SU-DHL-6 (cell line): ENCODE results near the gene PLAAT2.

Source experiments
- H2AFZ ChIP-seq: fragments of 200-600 bp; sonication (generic); 2 replicates; pipeline ENCODE4 v1.6.1; 2014; ENCODE audit warnings: low read depth, mild to moderate bottlenecking, moderate library complexity, mixed read lengths, antibody characterized with exemption, low read length; ENCODE audit not compliant: severe bottlenecking
- H3F3A ChIP-seq: fragments of 200-600 bp; shearing (Covaris generic); 2 replicates; pipeline ENCODE4 v1.6.0; 2016; ENCODE audit warnings: antibody characterized with exemption, mild to moderate bottlenecking; ENCODE audit not compliant: insufficient read depth
- H3K27ac ChIP-seq: fragments of 200-600 bp; sonication (generic); 2 replicates; pipeline ENCODE4 v1.5.1; 2016; ENCODE audit warnings: low read depth, mild to moderate bottlenecking, low read length, moderate library complexity, mixed read lengths
- H3K27me3 ChIP-seq: fragments of 200-600 bp; sonication (generic), shearing (Covaris generic); 2 replicates; pipeline ENCODE4 v1.6.0; 2014; ENCODE audit warnings: mild to moderate bottlenecking, low read length
- H3K36me3 ChIP-seq: fragments of 200-600 bp; sonication (generic); 2 replicates; pipeline ENCODE4 v1.6.1; 2014; ENCODE audit warnings: mild to moderate bottlenecking, low read length, mixed read lengths
- H3K4me2 ChIP-seq: fragments of 300-600, 200-600 bp; shearing (Covaris generic), sonication (generic); 2 replicates; pipeline ENCODE4 v1.6.0; 2014; ENCODE audit warnings: low read length, low read depth, mild to moderate bottlenecking; ENCODE audit not compliant: poor library complexity, severe bottlenecking
- H3K4me3 ChIP-seq: fragments of 200-600 bp; sonication (generic); 2 replicates; pipeline ENCODE4 v1.5.1; 2014; ENCODE audit warnings: antibody characterized with exemption, low read length, mild to moderate bottlenecking, mixed read lengths; ENCODE audit not compliant: insufficient read depth, poor library complexity, severe bottlenecking
- H3K79me2 ChIP-seq: fragments of 200-600 bp; sonication (generic); 2 replicates; pipeline ENCODE4 v1.6.1; 2014; ENCODE audit warnings: mild to moderate bottlenecking, low read length, moderate library complexity; ENCODE audit not compliant: insufficient read depth
- H3K9ac ChIP-seq: fragments of 200-600 bp; sonication (generic); 2 replicates; pipeline ENCODE4 v1.7.0; 2014; ENCODE audit warnings: mild to moderate bottlenecking, low read length
- H3K9me2 ChIP-seq: fragments of 200-600 bp; sonication (generic); replicated peaks from 2 replicates; pipeline ENCODE4 v1.6.1; 2014; ENCODE audit warnings: low read length; ENCODE audit not compliant: insufficient read depth
- H3K9me3 ChIP-seq: fragments of 200-600 bp; sonication (generic); 2 replicates; pipeline ENCODE4 v1.6.1; 2014; ENCODE audit warnings: low read length, mixed read lengths; ENCODE audit not compliant: insufficient read depth
- H4K20me1 ChIP-seq: fragments of 200-600 bp; sonication (generic); 2 replicates; pipeline ENCODE4 v1.6.1; 2014; ENCODE audit warnings: low read depth, mild to moderate bottlenecking, antibody characterized with exemption, low read length, moderate library complexity, mixed read lengths
- CTCF ChIP-seq: fragments of 200-600 bp; sonication (generic); IDR thresholded peaks from one replicate; pipeline ENCODE4 v1.5.1; 2017; ENCODE audit warnings: antibody characterized with exemption, mild to moderate bottlenecking, low read length, moderate library complexity; ENCODE audit not compliant: insufficient read depth, poor library complexity, severe bottlenecking
- EZH2phosphoT487 ChIP-seq: fragments of 200-600 bp; sonication (generic), shearing (Covaris generic); conservative IDR thresholded peaks from 2 replicates; pipeline ENCODE4 v1.6.1; 2018; ENCODE audit warnings: mild to moderate bottlenecking, antibody characterized with exemption, low read length, moderate library complexity, mixed read lengths

The PLAAT2 gene

DNA sequence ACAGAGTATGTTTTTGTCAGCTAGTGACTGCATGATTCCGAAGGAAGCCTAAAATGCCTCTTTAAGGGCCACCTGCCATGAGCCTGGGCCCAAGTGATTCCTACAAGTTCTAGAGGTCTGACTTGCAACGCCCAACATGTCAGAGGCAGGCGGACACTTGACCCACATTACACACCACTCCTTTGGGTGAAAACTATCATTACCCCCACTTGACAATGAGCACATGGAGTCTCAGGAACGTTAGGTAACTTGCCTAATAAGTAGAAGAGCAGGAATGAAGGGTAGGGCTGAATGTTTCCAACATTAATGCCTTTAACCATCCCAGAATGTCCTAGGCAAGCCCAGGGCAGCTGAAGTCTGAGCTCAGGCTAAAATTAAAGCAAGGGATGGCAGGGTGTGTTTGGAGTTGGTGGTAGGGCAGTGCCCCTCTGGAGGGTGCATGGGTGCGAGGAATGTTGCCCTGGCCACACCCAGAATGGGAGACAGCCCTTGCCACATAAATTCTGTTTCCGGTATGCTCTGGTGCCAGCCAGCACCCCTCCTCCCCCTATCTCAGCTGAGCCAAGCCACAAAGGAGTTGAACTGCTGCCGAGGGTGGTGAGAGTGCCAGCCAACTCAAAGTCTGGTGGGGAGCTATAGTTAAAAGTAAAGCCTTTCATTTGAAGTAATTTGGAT, 2.5 kb downstream of the PLAAT2 start:
- Histone ChIP-seq H4K20me1 (no peaks in the 10 kb centered on the region), H3K9ac (no peak overlapping the region), H3K9me3 (no peaks in the 10 kb centered on the region), H2AFZ (no peak overlapping the region), H3K36me3 (no peaks in the 10 kb centered on the region), H3K79me2 (no peaks in the 10 kb centered on the region), H3K27ac (no peak overlapping the region), H3K27me3 (no peaks in the 10 kb centered on the region), H3K9me2 (no peaks in the 10 kb centered on the region), H3K4me2 (no peak overlapping the region), H3K4me3 (no peak overlapping the region), H3F3A (no peaks in the 10 kb centered on the region)
- no peak for TF ChIP-seq EZH2phosphoT487
- no peak for TF ChIP-seq CTCF

DNA sequence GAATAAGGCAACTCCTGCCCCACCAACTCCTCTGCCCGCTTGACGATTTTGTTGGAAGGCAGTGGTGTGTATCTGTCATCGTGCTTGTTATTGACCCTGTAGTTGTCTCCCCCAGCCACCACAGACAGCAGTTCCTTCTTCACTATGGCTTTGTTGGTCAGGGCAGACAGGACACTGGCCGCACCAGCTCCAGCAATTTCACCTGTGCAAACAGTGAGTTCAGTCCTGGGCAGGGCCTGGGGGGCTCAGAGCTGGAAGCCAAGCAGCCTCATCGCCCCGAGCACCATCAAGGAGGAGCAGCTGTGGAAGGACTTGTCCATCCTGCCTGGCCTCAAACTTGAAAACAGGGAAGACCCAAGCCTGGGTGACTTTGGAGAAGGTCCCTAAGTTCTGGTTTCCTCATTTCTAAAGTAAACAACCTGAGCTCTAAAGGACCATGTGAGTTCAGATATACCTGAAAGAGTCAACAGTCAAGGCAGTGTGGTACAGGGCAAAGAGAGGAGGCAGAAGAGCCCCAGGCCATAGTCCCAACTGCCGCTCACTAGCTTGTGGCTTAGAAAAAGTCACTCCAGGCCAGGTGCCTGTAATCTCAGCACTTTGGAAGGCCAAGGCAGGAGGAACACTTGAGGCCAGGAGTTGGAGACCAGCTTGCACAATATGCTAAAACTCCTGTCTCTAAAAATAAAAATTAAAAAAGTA, 4.6 kb downstream of the PLAAT2 start:
- Histone ChIP-seq H3K27me3 (no peaks in the 10 kb centered on the region), H2AFZ (no peak overlapping the region), H3K79me2 (no peaks in the 10 kb centered on the region), H3K4me2 (no peak overlapping the region), H3K27ac (no peak overlapping the region), H3K9ac (no peak overlapping the region), H3K4me3 (no peak overlapping the region), H3F3A (no peaks in the 10 kb centered on the region), H3K36me3 (no peaks in the 10 kb centered on the region), H4K20me1 (no peaks in the 10 kb centered on the region), H3K9me3 (no peaks in the 10 kb centered on the region), H3K9me2 (no peaks in the 10 kb centered on the region)
- TF ChIP-seq EZH2phosphoT487 = no peak
- TF ChIP-seq CTCF = no peak

- Histone ChIP-seq H3K9me2 (no peaks in the 10 kb centered on the region), H3K4me3 (no peak overlapping the region), H3K27me3 (no peaks in the 10 kb centered on the region), H3K79me2 (no peaks in the 10 kb centered on the region), H3K36me3 (no peaks in the 10 kb centered on the region), H3F3A (no peaks in the 10 kb centered on the region), H3K9ac (no peak overlapping the region), H3K4me2 (no peak overlapping the region), H4K20me1 (no peaks in the 10 kb centered on the region), H2AFZ (no peak overlapping the region), H3K9me3 (no peaks in the 10 kb centered on the region), H3K27ac (no peak overlapping the region)
- no peak for TF ChIP-seq CTCF
- no peak for TF ChIP-seq EZH2phosphoT487
These were observed 5.6 kb downstream of the PLAAT2 start for GRCh38 chr11:63557570-63557969.
